ENCODE results near the gene STMND1.

- TF ChIP-seq CTCF (IDR thresholded peaks at IDR 0.05) (no peak), POLR2A (IDR thresholded peaks at IDR 0.05) (no peak)
Observed at GRCh38 chr6:17100806-17101205, 1.0 kb upstream of the STMND1 start.
